Fibroblast of the conjunctiva (primary cell): ENCODE results near the gene ARID5B.
"Not testable (repeated sequence)": the region's sequence is repeated elsewhere in the genome, so short reads cannot be mapped to it uniquely, and the experiment has no call there.

Experiments used
- DNase-seq: peaks from one replicate; pipeline ENCODE4 v3.0.0-alpha.2; 2010; ENCODE audit warnings: low read depth

ARID5B gene

GRCh38 chr10:61964949-61965702 is 63.6 kb downstream of the ARID5B start:
- no peak for DNase-seq

GRCh38 chr10:61965703-61966395 is 64.3 kb downstream of the ARID5B start:
- DNase-seq: no peak

GRCh38 chr10:61967298-61967697 is 65.8 kb downstream of the ARID5B start:
- DNase-seq: no peak

GRCh38 chr10:61970182-61971002 is 68.9 kb downstream of the ARID5B start:
- no peak for DNase-seq

GRCh38 chr10:61971003-61971325 is 69.5 kb downstream of the ARID5B start:
- no peak for DNase-seq

- DNase-seq: no peak
Measured at GRCh38 chr10:61973169-61973568, 71.7 kb downstream of the ARID5B start.

- DNase-seq: no peak
Measured at GRCh38 chr10:61973906-61974305, 72.4 kb downstream of the ARID5B start.

- DNase-seq: peak; percentile 48
Measured at GRCh38 chr10:61974601-61975390, 73.3 kb downstream of the ARID5B start.

GRCh38 chr10:61975391-61975932 is 74.0 kb downstream of the ARID5B start:
- DNase-seq: peak; percentile 46

GRCh38 chr10:61976951-61977721 is 75.6 kb downstream of the ARID5B start:
- not testable (repeated sequence) for DNase-seq

- DNase-seq: no peak
Measured at GRCh38 chr10:61978965-61979364, 77.5 kb downstream of the ARID5B start.

- no peak for DNase-seq
Measured at GRCh38 chr10:61981460-61981859, 80.0 kb downstream of the ARID5B start.

- DNase-seq: no peak
Measured at GRCh38 chr10:61983255-61983654, 81.8 kb downstream of the ARID5B start.

GRCh38 chr10:61984803-61985418 is 83.4 kb downstream of the ARID5B start:
- DNase-seq: no peak

- no peak for DNase-seq
Measured at GRCh38 chr10:61985715-61986114, 84.2 kb downstream of the ARID5B start.

GRCh38 chr10:61986382-61986781 is 84.9 kb downstream of the ARID5B start:
- DNase-seq: no peak

GRCh38 chr10:61986788-61987492 is 85.4 kb downstream of the ARID5B start:
- DNase-seq: no peak

GRCh38 chr10:61987537-61987936 is 86.0 kb downstream of the ARID5B start:
- no peak for DNase-seq

- no peak for DNase-seq
Measured at GRCh38 chr10:61987951-61988379, 86.5 kb downstream of the ARID5B start.
